Breast epithelium (tissue), 4 donors: ENCODE data around the gene TMEM187. TPM values are rescaled to one million over a fixed set of nuclear protein-coding genes. Genes with fewer than 3 reads are reported as not detected.

Experiments used
- DNase-seq, 2 donors: peaks; one replicate each; pipeline ENCODE4 v3.0.0-alpha.2; 2019; ENCODE audit warnings: low spot score in 2 of 2
- H3K27ac ChIP-seq, 2 donors: fragments of 200-600 bp; sonication (generic) in 1 of 2; one replicate each; pipeline ENCODE4 v1.5.1; 2016 to 2019; ENCODE audit warnings: mild to moderate bottlenecking in 1 of 2
- H3K27me3 ChIP-seq, 2 donors: fragments of 200-600 bp; sonication (generic) in 1 of 2; one replicate each; pipeline versions ENCODE4 v1.5.1 to v1.6.0; 2017 to 2019; ENCODE audit warnings: control low read depth in 1 of 2, mild to moderate bottlenecking in 1 of 2
- H3K36me3 ChIP-seq: fragments of 200-600 bp; one replicate; pipeline ENCODE4 v1.5.1; 2019
- H3K4me1 ChIP-seq, 2 donors: fragments of 200-600 bp; sonication (generic); one replicate each; pipeline ENCODE4 v1.5.1; 2016 to 2019; ENCODE audit warnings: control low read depth in 1 of 2
- H3K4me3 ChIP-seq, 3 donors: fragments of 200-600 bp; sonication (generic); 1 replicate in 2 of 3; 2 replicates in 1 of 3; pipeline ENCODE4 v1.5.1; 2016 to 2019; ENCODE audit warnings: mild to moderate bottlenecking in 3 of 3, moderate library complexity in 2 of 3
- H3K9me3 ChIP-seq, 2 donors: fragments of 200-600 bp; sonication (generic) in 1 of 2; one replicate each; pipeline ENCODE4 v1.5.1; 2016 to 2019; ENCODE audit warnings: control low read depth in 1 of 2
- CTCF ChIP-seq, 3 donors: fragments of 450-650 bp; IDR thresholded peaks; one replicate each; pipeline ENCODE4 v1.5.1; 2016 to 2017; ENCODE audit warnings: antibody characterized with exemption in 3 of 3, mild to moderate bottlenecking in 3 of 3, moderate library complexity in 3 of 3
- POLR2A ChIP-seq: fragments of 450-650 bp; IDR thresholded peaks from one replicate; pipeline ENCODE4 v1.6.1; 2016; ENCODE audit warnings: antibody characterized with exemption, mild to moderate bottlenecking, moderate library complexity
- POLR2AphosphoS5 ChIP-seq, 3 donors: sonication (generic); formaldehyde crosslinking; IDR thresholded peaks; one replicate each; pipeline ENCODE4 v1.6.1; 2017; ENCODE audit warnings: antibody characterized with exemption in 3 of 3
- intact Hi-C: fragments of 100-400 bp; cut with DNase I; formaldehyde crosslinking; loops from one replicate; pipeline ENCODE4 v1.15.1; 2023; ENCODE audit warnings: low total_unique reads
- total RNA-seq, 3 donors: library from RNA; depleted of rRNA; stranded (reverse); fragments of >200 nt; gene quantifications; one replicate each; pipeline ENCODE4 v1.1.0, GENCODE V29; 2016

TMEM187 gene
- total RNA-seq, 3 donors from 2014 or later = 7.6 to 10.9 (median 8.2) TPM

GRCh38 chrX:154032160-154032559 lies 59.6 kb downstream of the TMEM187 start:
- no peak for DNase-seq
- Histone ChIP-seq H3K27ac (no peak overlapping the region), H3K4me1 (no peaks in the 10 kb centered on the region), H3K36me3 (no peaks in the 10 kb centered on the region), H3K4me3 (no peak overlapping the region), H3K27me3 (peaks cover 0 to 60% of the 10 kb centered on the region in 2 donors), H3K9me3 (no peaks in the 10 kb centered on the region)
- intact Hi-C loops = no loop called here
- no peak for TF ChIP-seq POLR2A
- TF ChIP-seq CTCF (IDR thresholded peaks at IDR 0.05) = no peak
- no peak for TF ChIP-seq POLR2AphosphoS5 (IDR thresholded peaks at IDR 0.05)

GRCh38 chrX:154032653-154033052 lies 60.1 kb downstream of the TMEM187 start:
- no peak for DNase-seq
- intact Hi-C loops = no loop called here
- TF ChIP-seq CTCF (IDR thresholded peaks at IDR 0.05) (no peak), POLR2A (no peak), POLR2AphosphoS5 (IDR thresholded peaks at IDR 0.05) (no peak)
- Histone ChIP-seq H3K4me1 (no peaks in the 10 kb centered on the region), H3K9me3 (no peaks in the 10 kb centered on the region), H3K27ac (no peak overlapping the region), H3K4me3 (no peak overlapping the region), H3K27me3 (peaks cover 0 to 55% of the 10 kb centered on the region in 2 donors), H3K36me3 (no peaks in the 10 kb centered on the region)

Other genes with a start within 250 kb of the TMEM187 start
- 100 to 1,000 TPM; 120 to 245 (median 129) TPM for gene BCAP31, start 248.4 kb upstream of the TMEM187 start, total RNA-seq
- gene ABCD1, start 247.9 kb upstream of the TMEM187 start, total RNA-seq = 10 to 100 TPM; 10.2 to 27.8 (median 10.5) TPM
- 10 to 100 TPM; 12.3 to 17.9 (median 13.4) TPM for gene PLXNB3, start 208.5 kb upstream of the TMEM187 start, total RNA-seq
- 1 to 10 TPM in 2 of 3 donors, under 1 TPM in 1; 0.33 to 1.5 (median 1.3) TPM for gene SRPK3, start 191.7 kb upstream of the TMEM187 start, total RNA-seq
- gene IDH3G, start 178.4 kb upstream of the TMEM187 start, total RNA-seq = 10 to 100 TPM; 75.4 to 91.5 (median 76.5) TPM
- 100 to 1,000 TPM; 112 to 252 (median 182) TPM for gene SSR4, start 178.1 kb upstream of the TMEM187 start, total RNA-seq
- 1 to 10 TPM in 2 of 3 donors, under 1 TPM in 1; 0.80 to 5.6 (median 2.9) TPM for gene PDZD4, start 142.2 kb upstream of the TMEM187 start, total RNA-seq
- 1 to 10 TPM in 1 of 3 donors, under 1 TPM in 2; 0.29 to 1.8 (median 0.66) TPM for gene L1CAM, start 86.6 kb upstream of the TMEM187 start, total RNA-seq
- gene AVPR2, start 68.1 kb upstream of the TMEM187 start, total RNA-seq = 1 to 10 TPM in 2 of 3 donors, under 1 TPM in 1; 0.44 to 5.9 (median 5.3) TPM
- 10 to 100 TPM; 18.4 to 21.5 (median 19.8) TPM for gene ARHGAP4, start 46.5 kb upstream of the TMEM187 start, total RNA-seq
- gene NAA10, start 37.7 kb upstream of the TMEM187 start, total RNA-seq = 10 to 100 TPM; 57.7 to 81.0 (median 79.2) TPM
- gene RENBP, start 28.1 kb upstream of the TMEM187 start, total RNA-seq = 10 to 100 TPM in 1 of 3 donors, 1 to 10 TPM in 2; 6.6 to 50.7 (median 6.9) TPM
- gene HCFC1, start 936 bp upstream of the TMEM187 start, total RNA-seq = 10 to 100 TPM; 20.2 to 23.0 (median 22.6) TPM
- 10 to 100 TPM; 43.7 to 66.2 (median 50.8) TPM for gene IRAK1, start 47.1 kb downstream of the TMEM187 start, total RNA-seq
- 10 to 100 TPM; 56.3 to 58.3 (median 57.8) TPM for gene MECP2, start 125.0 kb downstream of the TMEM187 start, total RNA-seq
- gene OPN1LW, start 171.5 kb downstream of the TMEM187 start, total RNA-seq = not detected
- not detected for gene OPN1MW, start 209.8 kb downstream of the TMEM187 start, total RNA-seq
- not detected for gene OPN1MW2, start 247.0 kb downstream of the TMEM187 start, total RNA-seq